Ascending aorta (tissue), 2 donors: Measurements from ENCODE around the gene THEMIS2. TPM values are rescaled to one million over a fixed set of nuclear protein-coding genes. Genes with fewer than 3 reads are reported as not detected.
"Not testable (repeated sequence)": the region's sequence is repeated elsewhere in the genome, so short reads cannot be mapped to it uniquely, and the experiment has no call there.

Experiments used
- DNase-seq, 2 donors: peaks; one replicate each; pipeline ENCODE4 v3.0.0-alpha.2; 2019; ENCODE audit warnings: low spot score in 2 of 2
- H3K27ac ChIP-seq, 2 donors: fragments of 200-600 bp; sonication (generic); one replicate each; pipeline ENCODE4 v1.5.1; 2016 to 2017; ENCODE audit warnings: mild to moderate bottlenecking in 1 of 2
- H3K27me3 ChIP-seq: fragments of 200-600 bp; sonication (generic); one replicate; pipeline ENCODE4 v1.5.1; 2017
- H3K36me3 ChIP-seq, 2 donors: fragments of 200-600 bp; sonication (generic); one replicate each; pipeline ENCODE4 v1.5.1; 2016
- H3K4me1 ChIP-seq, 2 donors: fragments of 200-600 bp; sonication (generic); one replicate each; pipeline ENCODE4 v1.5.1; 2016 to 2017; ENCODE audit warnings: mild to moderate bottlenecking in 1 of 2
- H3K4me3 ChIP-seq, 2 donors: fragments of 200-600 bp; sonication (generic); one replicate each; pipeline ENCODE4 v1.5.1; 2016 to 2017; ENCODE audit warnings: mild to moderate bottlenecking in 1 of 2
- H3K9me3 ChIP-seq, 2 donors: fragments of 200-600 bp; sonication (generic); one replicate each; pipeline ENCODE4 v1.5.1; 2016
- CTCF ChIP-seq, 3 experiments: fragments of 200-600 bp in 2 of 3; fragments of 450-650 bp in 1 of 3; sonication (generic) in 2 of 3; IDR thresholded peaks; one replicate each; pipeline ENCODE4 v1.5.1; 2016 to 2019; ENCODE audit warnings: antibody characterized with exemption in 3 of 3, mild to moderate bottlenecking in 1 of 3, moderate library complexity in 1 of 3
- intact Hi-C: fragments of 100-400 bp; cut with DNase I; formaldehyde crosslinking; loops from one replicate; pipeline ENCODE4 v1.15.1; 2023
- total RNA-seq: library from RNA; depleted of rRNA; stranded (reverse); fragments of >200 nt; gene quantifications from one replicate; pipeline ENCODE4 v1.1.0, GENCODE V29; 2016

The THEMIS2 gene
- total RNA-seq = 206 TPM

GRCh38 chr1:27872059-27872801 lies at the start of gene THEMIS2:
Gene THEMIS2 (plus strand): TSS chr1:27872544. CDS start chr1:27872572, 28 bp downstream.
- TF ChIP-seq CTCF (IDR thresholded peaks at IDR 0.05) = no peak
- DNase-seq = peak in 1 of 2 donors; percentile 79
- intact Hi-C loops = no loop called here
- H3K27ac ChIP-seq = peak within 1 kb of the TSS; percentile 48 to 73
- peaks cover 2 to 3% of the 10 kb centered on the region in 2 donors for H3K4me1 ChIP-seq
- H3K4me3 ChIP-seq = peak within 1 kb of the TSS; percentile 59 to 83
- no peaks in the 10 kb centered on the region for H3K36me3 ChIP-seq
- H3K27me3 ChIP-seq = no peaks in the 10 kb centered on the region
- no peaks in the 10 kb centered on the region for H3K9me3 ChIP-seq

DNA sequence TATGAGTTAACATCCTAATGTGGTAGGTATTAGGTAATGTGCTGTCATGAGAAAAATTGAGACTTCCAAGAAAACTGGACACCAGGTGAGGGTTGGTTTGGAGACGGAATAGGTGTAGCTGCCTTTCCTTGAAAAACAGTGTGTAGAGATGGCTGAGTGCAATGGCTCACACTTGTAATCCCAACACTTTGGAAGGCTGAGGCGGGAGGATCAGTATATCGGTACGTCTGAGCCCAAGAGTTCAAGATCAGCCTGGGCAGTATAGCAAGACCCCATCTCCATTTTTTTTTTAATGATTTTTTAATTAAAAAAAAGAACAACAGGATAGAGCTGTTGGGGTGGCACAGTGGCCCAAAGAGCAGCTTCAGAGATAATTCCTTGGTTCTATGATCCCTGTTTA lies 48.6 kb upstream of the THEMIS2 start:
- Histone ChIP-seq H3K4me1 (no peaks in the 10 kb centered on the region), H3K4me3 (no peak overlapping the region), H3K27ac (no peak overlapping the region), H3K36me3 (peaks cover 30 to 50% of the 10 kb centered on the region in 2 donors), H3K27me3 (no peaks in the 10 kb centered on the region), H3K9me3 (no peaks in the 10 kb centered on the region)
- no peak for TF ChIP-seq CTCF (IDR thresholded peaks at IDR 0.05)
- no peak for DNase-seq
- intact Hi-C loops = no loop called here

DNA sequence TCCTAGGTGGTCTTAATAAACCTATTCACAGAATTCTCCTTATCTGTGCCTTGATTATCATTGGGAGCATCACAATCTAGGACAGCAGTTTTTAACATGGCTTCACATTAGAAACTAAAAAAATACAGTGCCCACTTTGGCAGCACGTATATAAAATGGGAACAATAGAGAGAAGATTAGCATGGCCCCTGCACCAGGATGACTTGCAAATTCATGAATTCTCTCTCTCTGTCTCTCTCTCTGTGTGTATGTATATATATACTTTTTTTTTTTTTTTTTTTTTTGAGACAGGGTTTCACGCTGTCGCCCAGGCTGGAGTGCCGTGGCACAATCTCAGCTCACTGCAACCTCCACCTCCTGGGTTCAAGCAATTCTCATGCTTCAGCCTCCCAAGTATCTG lies 47.9 kb upstream of the THEMIS2 start:
- H3K27me3 ChIP-seq = no peaks in the 10 kb centered on the region
- no peak overlapping the region for H3K27ac ChIP-seq
- H3K36me3 ChIP-seq = peaks cover 25 to 43% of the 10 kb centered on the region in 2 donors
- DNase-seq = no peak
- H3K4me3 ChIP-seq = no peak overlapping the region
- no peak for TF ChIP-seq CTCF (IDR thresholded peaks at IDR 0.05)
- no peaks in the 10 kb centered on the region for H3K4me1 ChIP-seq
- H3K9me3 ChIP-seq = no peaks in the 10 kb centered on the region
- intact Hi-C loops = no loop called here

- Histone ChIP-seq H3K4me1 (peaks cover 3 to 11% of the 10 kb centered on the region in 2 donors), H3K27ac (peak overlapping the region; percentile 79 to 82), H3K36me3 (peaks cover 13 to 19% of the 10 kb centered on the region in 2 donors)
- H3K9me3 ChIP-seq, H3K27me3 ChIP-seq, H3K4me3 ChIP-seq, intact Hi-C loops, DNase-seq: not testable (repeated sequence)
Observed at GRCh38 chr1:27829339-27829960, 42.9 kb upstream of the THEMIS2 start.

DNA sequence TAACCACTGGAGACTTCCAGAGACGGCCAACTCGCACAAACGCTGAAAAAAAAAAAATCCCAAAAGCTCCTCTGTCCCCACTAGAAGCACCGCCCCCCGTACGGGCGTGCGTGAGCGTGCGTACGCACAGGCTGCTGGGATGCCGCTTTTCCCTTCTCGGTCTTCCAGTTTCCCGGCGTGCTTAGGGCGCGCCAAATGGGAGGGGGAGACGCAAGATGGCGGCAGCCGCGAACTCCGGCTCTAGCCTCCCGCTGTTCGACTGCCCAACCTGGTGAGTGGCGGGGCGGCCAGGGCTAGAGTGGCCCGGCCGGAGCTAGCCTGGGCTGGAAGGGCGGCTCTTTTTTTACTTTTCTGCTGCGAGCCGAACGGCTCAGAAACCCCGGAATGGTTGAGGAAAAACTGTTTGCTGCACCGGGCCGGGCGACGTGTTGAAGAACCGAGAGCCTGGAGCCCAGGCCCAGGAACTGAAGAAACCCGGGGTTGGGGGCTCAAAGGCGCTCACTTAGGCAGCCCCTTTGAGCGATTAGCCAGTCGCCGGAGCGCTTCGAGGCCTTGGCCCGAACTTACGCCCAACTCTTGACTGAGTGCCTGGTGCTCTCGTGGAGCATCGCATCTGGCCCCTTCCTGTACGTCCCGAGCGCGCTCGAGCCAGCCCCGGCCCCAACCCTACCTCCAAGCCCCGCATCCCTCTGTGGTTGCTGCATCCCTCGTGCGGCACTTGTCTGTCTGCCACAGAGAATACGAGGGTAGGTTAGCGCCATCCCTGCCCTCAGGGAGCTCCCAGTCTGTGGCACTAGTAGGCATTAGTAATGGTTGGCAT lies 41.5 kb upstream of the THEMIS2 start, which contains the start of gene PPP1R8:
TSS of gene PPP1R8 (plus strand) at position 162 of the 820 bp plus-strand sequence. CDS start at position 216, 54 bp downstream.
- intact Hi-C loops = loop anchor here (1.0 to 10.0 kb wide), 2 partner anchors 58 to 106 kb away; partner anchors contain the start of genes FAM76A and STX12
- peak within 1 kb of the TSS; percentile 82 to 93 for H3K4me3 ChIP-seq
- peak within 1 kb of the TSS; percentile 79 to 82 for H3K27ac ChIP-seq
- H3K27me3 ChIP-seq = no peaks in the 10 kb centered on the region
- H3K36me3 ChIP-seq = peaks cover 13 to 14% of the 10 kb centered on the region in 2 donors
- TF ChIP-seq CTCF (IDR thresholded peaks at IDR 0.05) = no peak
- H3K9me3 ChIP-seq = no peaks in the 10 kb centered on the region
- H3K4me1 ChIP-seq = peaks cover 3 to 11% of the 10 kb centered on the region in 2 donors
- DNase-seq = peak; percentile 73 to 95
